ENCODE measurements around the gene CHTOP.

DNA sequence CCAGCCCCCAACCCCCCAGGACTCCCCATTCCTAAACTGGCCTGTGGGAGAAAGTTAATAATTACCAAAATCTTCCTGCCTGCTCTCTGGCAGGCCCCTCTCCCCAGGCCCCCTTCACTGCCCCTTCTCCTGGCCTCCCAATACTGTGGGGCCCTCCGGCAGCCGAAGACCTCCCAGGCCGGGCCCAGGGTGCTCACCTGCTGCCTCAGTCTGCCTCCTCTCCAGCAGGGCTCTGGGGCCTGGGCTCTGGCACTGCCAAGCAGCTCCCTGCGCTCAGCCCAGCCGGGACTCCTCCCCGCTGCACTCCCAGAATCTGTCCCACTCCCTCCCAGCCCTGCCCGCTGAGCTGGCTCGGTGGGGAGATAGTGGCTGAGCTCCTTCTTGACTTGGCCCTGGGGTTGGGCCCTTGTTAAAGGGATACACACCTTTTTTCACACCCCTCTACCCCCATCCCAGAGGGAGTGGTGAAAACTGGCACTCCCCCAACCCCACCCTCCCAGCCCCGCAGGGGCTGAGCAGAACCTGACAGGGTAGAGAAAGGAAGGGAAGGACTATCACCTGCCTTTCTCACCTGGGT is 21.0 kb upstream of the CHTOP start, which contains the start of gene S100A16:
- TF ChIP-seq, protein P1, sequence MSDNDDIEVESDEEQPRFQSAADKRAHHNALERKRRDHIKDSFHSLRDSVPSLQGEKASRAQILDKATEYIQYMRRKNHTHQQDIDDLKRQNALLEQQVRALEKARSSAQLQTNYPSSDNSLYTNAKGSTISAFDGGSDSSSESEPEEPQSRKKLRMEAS (IDR thresholded peaks at IDR 0.05; ENCODE audit: low read depth) = no peak
- TF ChIP-seq, protein P2, sequence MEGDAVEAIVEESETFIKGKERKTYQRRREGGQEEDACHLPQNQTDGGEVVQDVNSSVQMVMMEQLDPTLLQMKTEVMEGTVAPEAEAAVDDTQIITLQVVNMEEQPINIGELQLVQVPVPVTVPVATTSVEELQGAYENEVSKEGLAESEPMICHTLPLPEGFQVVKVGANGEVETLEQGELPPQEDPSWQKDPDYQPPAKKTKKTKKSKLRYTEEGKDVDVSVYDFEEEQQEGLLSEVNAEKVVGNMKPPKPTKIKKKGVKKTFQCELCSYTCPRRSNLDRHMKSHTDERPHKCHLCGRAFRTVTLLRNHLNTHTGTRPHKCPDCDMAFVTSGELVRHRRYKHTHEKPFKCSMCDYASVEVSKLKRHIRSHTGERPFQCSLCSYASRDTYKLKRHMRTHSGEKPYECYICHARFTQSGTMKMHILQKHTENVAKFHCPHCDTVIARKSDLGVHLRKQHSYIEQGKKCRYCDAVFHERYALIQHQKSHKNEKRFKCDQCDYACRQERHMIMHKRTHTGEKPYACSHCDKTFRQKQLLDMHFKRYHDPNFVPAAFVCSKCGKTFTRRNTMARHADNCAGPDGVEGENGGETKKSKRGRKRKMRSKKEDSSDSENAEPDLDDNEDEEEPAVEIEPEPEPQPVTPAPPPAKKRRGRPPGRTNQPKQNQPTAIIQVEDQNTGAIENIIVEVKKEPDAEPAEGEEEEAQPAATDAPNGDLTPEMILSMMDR (IDR thresholded peaks at IDR 0.05) = no peak
- TF ChIP-seq, protein P3, sequence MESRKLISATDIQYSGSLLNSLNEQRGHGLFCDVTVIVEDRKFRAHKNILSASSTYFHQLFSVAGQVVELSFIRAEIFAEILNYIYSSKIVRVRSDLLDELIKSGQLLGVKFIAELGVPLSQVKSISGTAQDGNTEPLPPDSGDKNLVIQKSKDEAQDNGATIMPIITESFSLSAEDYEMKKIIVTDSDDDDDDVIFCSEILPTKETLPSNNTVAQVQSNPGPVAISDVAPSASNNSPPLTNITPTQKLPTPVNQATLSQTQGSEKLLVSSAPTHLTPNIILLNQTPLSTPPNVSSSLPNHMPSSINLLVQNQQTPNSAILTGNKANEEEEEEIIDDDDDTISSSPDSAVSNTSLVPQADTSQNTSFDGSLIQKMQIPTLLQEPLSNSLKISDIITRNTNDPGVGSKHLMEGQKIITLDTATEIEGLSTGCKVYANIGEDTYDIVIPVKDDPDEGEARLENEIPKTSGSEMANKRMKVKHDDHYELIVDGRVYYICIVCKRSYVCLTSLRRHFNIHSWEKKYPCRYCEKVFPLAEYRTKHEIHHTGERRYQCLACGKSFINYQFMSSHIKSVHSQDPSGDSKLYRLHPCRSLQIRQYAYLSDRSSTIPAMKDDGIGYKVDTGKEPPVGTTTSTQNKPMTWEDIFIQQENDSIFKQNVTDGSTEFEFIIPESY (IDR thresholded peaks at IDR 0.05; ENCODE audit: borderline replicate concordance, low read depth) = no peak
- no peak for TF ChIP-seq EP300 (IDR thresholded peaks at IDR 0.05; ENCODE audit: borderline replicate concordance in 1 of 2, low read depth in 1 of 2, low read length in 1 of 2)
